Activated naive CD4-positive, alpha-beta T cell treated with anti-CD3 and anti-CD28 coated beads, Interleukin-2, amount 10 ng/mL, durations not matched to agents 5 hours and 36 hours (primary cell): ENCODE results near the gene PRAMEF27. TPM values are rescaled to one million over a fixed set of nuclear protein-coding genes. Genes with fewer than 3 reads are reported as not detected.

ENCODE experiments used
- total RNA-seq, 2 experiments: library from RNA; stranded (reverse); gene quantifications; one replicate each; pipeline ENCODE4 v1.2.3, GENCODE V29; 2021

Gene PRAMEF27
- not detected for total RNA-seq

DNA sequence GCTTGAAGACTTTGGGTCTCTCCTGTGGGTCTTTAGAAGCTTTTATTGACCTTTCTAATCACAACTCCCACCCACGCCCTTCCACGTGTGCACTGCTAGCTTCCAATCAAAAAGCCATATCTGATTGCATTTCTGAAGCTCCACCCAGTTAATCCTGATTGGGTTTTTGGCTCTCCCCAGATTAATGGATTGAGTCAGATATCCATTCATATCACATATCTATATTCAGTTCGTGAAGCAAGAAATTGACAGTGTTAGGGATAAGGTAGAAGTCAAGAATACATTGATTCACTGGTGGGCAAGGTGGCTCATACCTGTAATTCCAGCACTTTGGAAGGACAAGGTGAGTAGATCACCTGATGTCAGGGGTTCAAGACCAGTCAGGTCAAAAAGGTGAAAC, at the start of gene PRAMEF27:
Gene PRAMEF27, minus strand, starts transcription at position 101 of the 400 bp plus-strand sequence. CDS start 2,916 bp downstream, outside the sequence.

DNA sequence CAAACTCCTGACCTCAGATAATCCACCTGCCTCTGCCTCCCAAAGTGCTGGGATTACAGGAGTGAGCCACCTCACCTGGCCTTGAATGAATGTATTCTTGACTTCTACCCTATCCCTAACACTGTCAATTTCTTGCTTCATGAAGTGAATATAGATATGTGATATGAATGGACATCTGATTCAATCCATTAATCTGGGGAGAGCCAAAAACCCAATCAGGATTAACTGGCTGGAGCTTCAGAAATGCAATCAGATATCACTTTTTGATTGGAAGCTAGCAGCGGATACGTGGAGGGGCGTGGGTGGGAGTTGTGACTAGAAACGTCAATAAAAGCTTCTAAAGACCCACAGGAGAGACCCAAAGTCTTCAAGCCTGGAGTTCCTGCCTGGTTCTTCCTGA, 14.1 kb upstream of the PRAMEF27 start, which contains the start of gene PRAMEF25:
Gene PRAMEF25, plus strand, starts transcription at position 301 of the 400 bp plus-strand sequence. CDS start 2,920 bp downstream, outside the sequence.

Other genes with a start within 250 kb of the PRAMEF27 start
- not detected for gene PRAMEF11, start 225.2 kb downstream of the PRAMEF27 start, total RNA-seq
- gene HNRNPCL1, start 207.9 kb downstream of the PRAMEF27 start, total RNA-seq = not detected
- gene PRAMEF2, start 199.5 kb downstream of the PRAMEF27 start, total RNA-seq = not detected
- gene PRAMEF4, start 170.4 kb downstream of the PRAMEF27 start, total RNA-seq = not detected
- not detected for gene PRAMEF10, start 158.3 kb downstream of the PRAMEF27 start, total RNA-seq
- gene PRAMEF7, start 140.0 kb downstream of the PRAMEF27 start, total RNA-seq = not detected
- gene PRAMEF6, start 109.0 kb downstream of the PRAMEF27 start, total RNA-seq = not detected
- not detected for gene HNRNPCL3, start 4.2 kb upstream of the PRAMEF27 start, total RNA-seq
- not detected for gene PRAMEF25, start 14.2 kb upstream of the PRAMEF27 start, total RNA-seq
- not detected for gene HNRNPCL2, start 60.3 kb upstream of the PRAMEF27 start, total RNA-seq
- not detected for gene PRAMEF26, start 99.4 kb upstream of the PRAMEF27 start, total RNA-seq
- gene HNRNPCL4, start 109.1 kb upstream of the PRAMEF27 start, total RNA-seq = not detected
- gene PRAMEF9, start 115.3 kb upstream of the PRAMEF27 start, total RNA-seq = not detected
- gene PRAMEF13, start 144.8 kb upstream of the PRAMEF27 start, total RNA-seq = not detected
- gene PRAMEF18, start 169.6 kb upstream of the PRAMEF27 start, total RNA-seq = not detected
- not detected for gene PRAMEF5, start 197.6 kb upstream of the PRAMEF27 start, total RNA-seq
- gene PRAMEF8, start 228.6 kb upstream of the PRAMEF27 start, total RNA-seq = not detected
- not detected for gene PRAMEF33, start 247.0 kb upstream of the PRAMEF27 start, total RNA-seq